Keratinocyte (primary cell): ENCODE data around the gene SMC2.

Experiments used
- CTCF ChIP-seq, 3 experiments: IDR thresholded peaks in 1 of 3; conservative IDR thresholded peaks in 1 of 3; optimal IDR thresholded peaks in 1 of 3; 2 replicates in 2 of 3; 3 replicates in 1 of 3; pipeline versions ENCODE3 to v1.5.1; 2011; ENCODE audit warnings: low read length in 3 of 3, mild to moderate bottlenecking in 3 of 3, moderate library complexity in 2 of 3, control low read depth in 1 of 3, inconsistent platforms in 1 of 3; ENCODE audit not compliant: insufficient read depth in 2 of 3; ENCODE audit errors: extremely low read depth in 1 of 3
- EZH2 ChIP-seq: IDR thresholded peaks from one replicate; pipeline ENCODE4 v1.6.1; 2012; ENCODE audit warnings: inconsistent platforms, mild to moderate bottlenecking, low read length, moderate library complexity

DNA sequence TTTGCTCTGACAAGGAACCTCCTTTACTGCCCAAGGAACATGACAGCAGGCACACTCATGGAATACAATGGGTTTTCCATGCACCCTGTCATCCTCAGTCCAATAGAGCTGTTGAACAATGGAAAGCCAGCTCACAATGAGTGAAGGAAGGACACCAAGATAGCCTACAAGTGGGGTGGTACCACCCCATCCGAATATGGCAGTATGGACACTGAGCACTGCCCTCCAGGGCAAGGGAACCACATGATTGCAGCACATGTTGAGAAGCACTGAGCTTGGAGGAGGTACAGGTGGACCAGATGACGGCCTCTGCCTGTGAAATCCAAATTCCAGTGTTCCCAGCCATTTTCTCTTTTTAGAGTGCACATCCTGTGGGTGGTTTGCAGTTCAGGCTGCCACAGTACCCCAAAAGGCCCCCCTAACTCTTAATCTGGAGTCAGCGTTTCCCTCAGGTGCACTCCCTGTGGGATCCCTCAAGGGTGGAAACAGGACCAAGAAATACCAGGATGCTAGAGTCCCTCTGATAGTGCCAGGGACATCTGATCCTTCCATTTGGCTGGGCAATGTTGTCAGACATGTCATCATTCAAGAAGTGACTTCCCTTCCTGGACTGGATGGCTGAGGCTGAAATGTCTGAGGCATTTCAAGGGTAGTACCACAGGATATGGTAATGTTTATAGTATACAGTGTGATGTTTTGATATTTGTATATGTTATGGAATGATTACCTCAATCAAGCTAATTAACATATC is 48.9 kb downstream of the SMC2 start:
- TF ChIP-seq CTCF (optimal IDR thresholded peaks at IDR 0.05 in 1 of 3, IDR thresholded peaks at IDR 0.05 in 1 of 3, conservative IDR thresholded peaks at IDR 0.05 in 1 of 3; ENCODE audit: extremely low read depth in 1 of 3, insufficient read depth in 2 of 3, low read length in 3 of 3) (no peak), EZH2 (no peak)
